Measurements from ENCODE around the gene TLE6. TPM values are rescaled to one million over a fixed set of nuclear protein-coding genes. Genes with fewer than 3 reads are reported as not detected.

The TLE6 gene
- total and polyA plus RNA-seq, 2 of the 13 experiments (the other 11 are each of a cell fraction or from before 2014, with no cell fraction given), result 0.24 to 5.5 TPM

GRCh38 chr19:2945575-2946184 lies 31.7 kb upstream of the TLE6 start (continued):
- no peak for TF ChIP-seq MED8 (CRISPR knock-in tag; IDR thresholded peaks at IDR 0.05; ENCODE audit: insufficient replicate concordance)
- no peak for TF ChIP-seq ZNF253 (CRISPR knock-in tag; IDR thresholded peaks at IDR 0.05; ENCODE audit: borderline replicate concordance)
- no peak for TF ChIP-seq ZFP41 (CRISPR knock-in tag; IDR thresholded peaks at IDR 0.05; ENCODE audit: borderline replicate concordance)
- no peak for TF ChIP-seq ZBTB2 (CRISPR knock-in tag; IDR thresholded peaks at IDR 0.05; ENCODE audit: low read depth)
- no peak for TF ChIP-seq HOMEZ (CRISPR knock-in tag; IDR thresholded peaks at IDR 0.05; ENCODE audit: low read depth)
- no peak for TF ChIP-seq BRCA1 (CRISPR knock-in tag; IDR thresholded peaks at IDR 0.05)
- TF ChIP-seq HMG20B (CRISPR knock-in tag; conservative IDR thresholded peaks at IDR 0.05), result no peak
- no peak for TF ChIP-seq ZNF691 (CRISPR knock-in tag; IDR thresholded peaks at IDR 0.05; ENCODE audit: borderline replicate concordance, low read depth)
- no peak for TF ChIP-seq NRL (CRISPR knock-in tag; IDR thresholded peaks at IDR 0.05; ENCODE audit: borderline replicate concordance)
- TF ChIP-seq ZNF788 (CRISPR knock-in tag; IDR thresholded peaks at IDR 0.05; ENCODE audit: borderline replicate concordance), result no peak
- no peak for TF ChIP-seq POGK (CRISPR knock-in tag; conservative IDR thresholded peaks at IDR 0.05)
- no peak for TF ChIP-seq ZHX2 (IDR thresholded peaks at IDR 0.05; ENCODE audit: low read depth)
- no peak for TF ChIP-seq ZHX2 (CRISPR knock-in tag; IDR thresholded peaks at IDR 0.05; ENCODE audit: borderline replicate concordance)
- TF ChIP-seq MEIS1 (CRISPR knock-in tag; IDR thresholded peaks at IDR 0.05; ENCODE audit: borderline replicate concordance), result no peak
- no peak for TF ChIP-seq TGIF2 (CRISPR knock-in tag; IDR thresholded peaks at IDR 0.05)
- no peak for TF ChIP-seq HOXA7 (CRISPR knock-in tag; IDR thresholded peaks at IDR 0.05)
- no peak for TF ChIP-seq ZNF558 (CRISPR knock-in tag; IDR thresholded peaks at IDR 0.05; ENCODE audit: borderline replicate concordance)
- no peak for TF ChIP-seq ZNF678 (CRISPR knock-in tag; IDR thresholded peaks at IDR 0.05)

Measured in HepG2 (cell line).